HL-60 (cell line): ENCODE data around the gene BCL7C.

Experiments used
- DNase-seq, 2 experiments: peaks; one replicate each; pipeline ENCODE4 v3.0.0-alpha.2; 2010 to 2020; ENCODE audit warnings: low read depth in 1 of 2, low spot score in 1 of 2
- H3K27ac ChIP-seq: fragments of 250-450 bp; sonication (Bioruptor Pico); replicated peaks from 2 replicates; pipeline ENCODE4 v1.5.1; 2020; ENCODE audit warnings: mild to moderate bottlenecking, moderate library complexity
- H3K27me3 ChIP-seq: fragments of 250-450 bp; sonication (Bioruptor Pico); 2 replicates; pipeline ENCODE4 v1.5.1; 2021; ENCODE audit warnings: mild to moderate bottlenecking, moderate library complexity; ENCODE audit not compliant: insufficient read depth, poor library complexity, severe bottlenecking
- H3K4me3 ChIP-seq: replicated peaks from 2 replicates; pipeline ENCODE4 v1.5.1; 2011; ENCODE audit warnings: mild to moderate bottlenecking, control low read depth, low read length; ENCODE audit not compliant: insufficient read depth
- GABPA ChIP-seq: IDR thresholded peaks from 2 replicates; pipeline ENCODE4 v1.6.1; 2012; ENCODE audit warnings: low read depth
- POLR2AphosphoS5 ChIP-seq: IDR thresholded peaks from 2 replicates; pipeline ENCODE4 v1.6.1; 2012; ENCODE audit warnings: low read depth
- REST ChIP-seq: IDR thresholded peaks from 2 replicates; pipeline ENCODE4 v1.6.1; 2012; ENCODE audit warnings: low read depth; ENCODE audit not compliant: insufficient replicate concordance
- SPI1 ChIP-seq: IDR thresholded peaks from 2 replicates; pipeline ENCODE4 v1.6.1; 2012; ENCODE audit warnings: low read depth, mild to moderate bottlenecking, borderline replicate concordance
- TF ChIP-seq, protein P1 (sequence below): IDR thresholded peaks from one replicate; pipeline ENCODE4 v1.5.1; 2011; ENCODE audit warnings: low read length, control low read depth, inconsistent platforms; ENCODE audit not compliant: insufficient read depth

The BCL7C gene

DNA sequence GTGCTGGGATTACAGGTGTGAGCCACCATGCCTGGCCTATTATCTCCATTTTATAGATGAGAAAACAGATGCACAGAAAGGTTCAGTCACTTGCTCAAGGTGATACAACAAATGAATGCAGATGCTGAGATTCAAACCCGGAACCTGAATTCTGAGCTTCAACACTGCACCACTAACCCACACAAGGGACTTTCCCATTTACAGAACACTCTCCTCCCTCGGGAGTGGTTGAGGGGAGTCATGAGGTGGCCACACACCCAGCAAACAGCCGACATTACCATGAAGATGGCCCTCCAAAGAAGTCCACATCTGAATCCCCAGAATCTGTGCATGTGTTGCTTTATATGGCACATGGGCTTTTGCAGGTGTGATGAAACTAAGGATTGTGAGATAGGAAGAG is 9.1 kb downstream of the BCL7C start:
- TF ChIP-seq, protein P1, sequence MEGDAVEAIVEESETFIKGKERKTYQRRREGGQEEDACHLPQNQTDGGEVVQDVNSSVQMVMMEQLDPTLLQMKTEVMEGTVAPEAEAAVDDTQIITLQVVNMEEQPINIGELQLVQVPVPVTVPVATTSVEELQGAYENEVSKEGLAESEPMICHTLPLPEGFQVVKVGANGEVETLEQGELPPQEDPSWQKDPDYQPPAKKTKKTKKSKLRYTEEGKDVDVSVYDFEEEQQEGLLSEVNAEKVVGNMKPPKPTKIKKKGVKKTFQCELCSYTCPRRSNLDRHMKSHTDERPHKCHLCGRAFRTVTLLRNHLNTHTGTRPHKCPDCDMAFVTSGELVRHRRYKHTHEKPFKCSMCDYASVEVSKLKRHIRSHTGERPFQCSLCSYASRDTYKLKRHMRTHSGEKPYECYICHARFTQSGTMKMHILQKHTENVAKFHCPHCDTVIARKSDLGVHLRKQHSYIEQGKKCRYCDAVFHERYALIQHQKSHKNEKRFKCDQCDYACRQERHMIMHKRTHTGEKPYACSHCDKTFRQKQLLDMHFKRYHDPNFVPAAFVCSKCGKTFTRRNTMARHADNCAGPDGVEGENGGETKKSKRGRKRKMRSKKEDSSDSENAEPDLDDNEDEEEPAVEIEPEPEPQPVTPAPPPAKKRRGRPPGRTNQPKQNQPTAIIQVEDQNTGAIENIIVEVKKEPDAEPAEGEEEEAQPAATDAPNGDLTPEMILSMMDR: no peak
- no peak for TF ChIP-seq POLR2AphosphoS5
- no peak for TF ChIP-seq REST
- no peak for TF ChIP-seq GABPA
- TF ChIP-seq SPI1: no peak
- Histone ChIP-seq H3K4me3 (no peak overlapping the region), H3K27ac (no peak overlapping the region), H3K27me3 (no peaks in the 10 kb centered on the region)
- no peak for DNase-seq

DNA sequence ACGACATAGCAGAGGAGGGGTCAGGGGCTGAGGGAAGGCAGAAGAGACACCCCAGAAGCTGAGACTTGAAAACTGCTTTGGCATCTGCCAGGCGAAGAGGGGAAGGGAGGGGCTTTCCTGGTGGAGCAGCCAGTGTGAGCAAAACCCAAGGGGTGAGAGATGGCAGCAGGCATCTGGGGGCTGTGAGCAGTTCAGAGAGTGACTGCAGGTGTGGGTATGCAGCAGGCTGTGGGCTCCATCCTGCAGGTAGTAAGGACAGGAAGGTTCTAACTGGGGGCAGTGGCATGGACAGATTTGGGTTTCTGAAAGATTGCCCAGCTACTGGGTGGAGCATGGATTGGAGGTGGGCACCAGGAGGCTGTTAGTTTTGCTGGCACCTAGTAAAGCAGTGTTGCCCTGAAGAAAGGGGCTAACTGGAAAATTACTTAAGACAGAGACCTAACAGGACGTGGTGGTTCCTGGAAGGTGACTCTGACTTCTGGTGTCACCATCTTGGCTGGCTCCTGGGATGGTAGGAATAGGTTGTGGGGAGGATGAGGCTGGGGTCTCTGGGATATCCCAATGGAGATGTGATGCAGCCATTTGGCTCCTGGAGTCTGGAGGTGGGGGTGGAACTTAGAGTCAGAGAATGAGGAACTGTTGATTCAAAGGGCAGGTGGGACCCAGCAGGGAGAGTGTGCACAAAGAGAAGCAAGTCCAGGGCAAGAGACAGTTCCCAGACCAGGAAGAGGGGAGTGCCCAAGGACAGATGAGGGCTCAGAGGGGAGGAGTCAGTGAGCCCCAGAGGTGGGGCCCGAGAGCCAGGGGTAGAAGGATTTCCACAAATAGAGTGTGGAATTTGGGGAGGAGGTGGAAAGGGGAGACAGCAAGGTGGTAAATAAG is 11.2 kb downstream of the BCL7C start:
- Histone ChIP-seq H3K27ac (no peak overlapping the region), H3K4me3 (no peak overlapping the region), H3K27me3 (no peaks in the 10 kb centered on the region)
- DNase-seq: peak in 1 of 2 experiments; percentile 49
- TF ChIP-seq SPI1: peak; percentile 80
- TF ChIP-seq POLR2AphosphoS5: no peak

DNA sequence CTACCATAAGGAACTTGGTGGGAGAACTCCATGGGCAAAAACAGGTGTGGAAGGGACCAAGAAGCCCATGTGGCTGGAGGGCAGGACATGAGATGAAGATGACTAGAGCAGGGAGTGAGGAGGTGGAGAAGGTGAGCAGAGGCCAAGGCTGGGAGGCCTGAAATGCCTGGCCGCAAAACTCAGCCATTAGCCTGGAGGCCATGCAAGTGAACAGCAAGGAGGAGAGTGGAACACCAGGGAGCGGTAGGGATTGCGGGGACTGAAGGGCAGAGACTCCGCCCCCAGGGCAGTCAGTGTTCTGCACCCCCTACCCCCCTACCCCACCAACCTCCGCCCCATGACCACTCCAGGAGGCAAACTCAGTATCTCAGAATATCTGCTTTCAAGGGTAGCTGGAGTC is 17.0 kb downstream of the BCL7C start:
- no peak for DNase-seq
- no peaks in the 10 kb centered on the region for H3K27me3 ChIP-seq
- TF ChIP-seq SPI1 (no peak), GABPA (no peak), POLR2AphosphoS5 (no peak), REST (no peak)
- TF ChIP-seq, protein P1: no peak
- H3K4me3 ChIP-seq: no peak overlapping the region
- no peak overlapping the region for H3K27ac ChIP-seq

GRCh38 chr16:30875871-30876801 is 17.7 kb downstream of the BCL7C start:
- TF ChIP-seq, protein P1: no peak
- peak; percentile 88 for TF ChIP-seq SPI1
- no peak for TF ChIP-seq GABPA
- no peak for TF ChIP-seq REST
- TF ChIP-seq POLR2AphosphoS5: no peak; the same call in 1 of the 2 replicates
- Histone ChIP-seq H3K27me3 (no peaks in the 10 kb centered on the region), H3K27ac (peak overlapping the region; percentile 86), H3K4me3 (peak overlapping the region; percentile 81)
- peak in 1 of 2 experiments; percentile 67 for DNase-seq
